PC-9 (cell line): ENCODE results near the gene SH3GL2. TPM values are rescaled to one million over a fixed set of nuclear protein-coding genes. Genes with fewer than 3 reads are reported as not detected.

ENCODE experiments used
- Bru-seq: library from RNA; stranded (reverse); fragments of 400-500 nt; gene quantifications from one replicate; lab custom pipeline; 2021; lab: Mats Ljungman, UMichigan
- BruChase-seq, 2 experiments: library from RNA; stranded (reverse); fragments of 400-500 nt; gene quantifications; one replicate each; lab custom pipeline; 2021; lab: Mats Ljungman, UMichigan
- BruUV-seq: library from RNA; stranded (reverse); fragments of 400-500 nt; replicated peaks from 2 replicates; lab custom pipeline; 2021; lab: Mats Ljungman, UMichigan
- CTCF ChIA-PET: fragments of 300-600 bp; sonication (Branson Sonifier 250); formaldehyde crosslinking; loops from one replicate; lab custom pipeline; 2022; ENCODE audit warnings: antibody characterized with exemption; lab: Charles Lee
- POLR2A ChIA-PET: fragments of 300-600 bp; sonication (Branson Sonifier 250); formaldehyde crosslinking; loops from one replicate; lab custom pipeline; 2022; ENCODE audit warnings: antibody characterized with exemption; ENCODE audit not compliant: unreplicated experiment; lab: Charles Lee
- DNase-seq, 2 experiments: peaks; one replicate each; pipeline versions ENCODE4 v3.0.0 to v3.0.0-alpha.2; 2015 to 2022; ENCODE audit warnings: mixed read lengths in 1 of 2
- H2AFZ ChIP-seq: fragments of 200-600 bp; sonication (generic); 2 replicates; pipeline ENCODE4 v1.8.1; 2017; ENCODE audit warnings: antibody characterized with exemption
- H3F3A ChIP-seq: fragments of 200-600 bp; sonication (generic); 2 replicates; pipeline ENCODE4 v1.8.1; 2017; ENCODE audit warnings: antibody characterized with exemption, mild to moderate bottlenecking, low read depth; ENCODE audit not compliant: insufficient read depth
- H3K27ac ChIP-seq: fragments of 200-600 bp; sonication (generic); 2 replicates; pipeline ENCODE4 v1.6.1; 2016; ENCODE audit warnings: mixed run types
- H3K27me3 ChIP-seq: fragments of 200-600 bp; sonication (generic); 2 replicates; pipeline ENCODE4 v1.6.1; 2016; ENCODE audit warnings: low read depth, mixed run types; ENCODE audit not compliant: insufficient read depth
- H3K36me3 ChIP-seq: fragments of 200-600 bp; sonication (generic); 2 replicates; pipeline ENCODE4 v1.6.1; 2016; ENCODE audit warnings: low read depth, mixed run types
- H3K4me1 ChIP-seq: fragments of 200-600 bp; sonication (generic); replicated peaks from 2 replicates; pipeline ENCODE4 v1.6.1; 2016; ENCODE audit warnings: mixed run types; ENCODE audit not compliant: insufficient read depth
- H3K4me2 ChIP-seq: fragments of 200-600 bp; sonication (generic); 2 replicates; pipeline ENCODE4 v1.6.1; 2017; ENCODE audit warnings: mixed run types
- H3K4me3 ChIP-seq: fragments of 200-600 bp; sonication (generic); 2 replicates; pipeline ENCODE4 v1.6.1; 2016; ENCODE audit warnings: mixed run types
- H3K79me2 ChIP-seq: fragments of 200-600 bp; sonication (generic); 2 replicates; pipeline ENCODE4 v1.6.1; 2017; ENCODE audit warnings: low read depth, mixed run types
- H3K9me2 ChIP-seq: fragments of 200-600 bp; sonication (generic); 2 replicates; pipeline ENCODE4 v1.8.1; 2017; ENCODE audit warnings: mild to moderate bottlenecking; ENCODE audit not compliant: insufficient read depth
- H3K9me3 ChIP-seq: fragments of 200-600 bp; sonication (generic); 2 replicates; pipeline ENCODE4 v1.8.1; 2016; ENCODE audit warnings: low read depth; ENCODE audit not compliant: insufficient read depth
- H4K20me1 ChIP-seq: fragments of 200-600 bp; sonication (generic); 2 replicates; pipeline ENCODE4 v1.8.1; 2017; ENCODE audit not compliant: insufficient read depth
- CTCF ChIP-seq: fragments of 200-600 bp; sonication (generic); conservative IDR thresholded peaks from 2 replicates; pipeline ENCODE4 v1.6.1; 2017; ENCODE audit warnings: mixed run types, antibody characterized with exemption, mild to moderate bottlenecking, moderate library complexity
- EZH2 ChIP-seq: fragments of 200-600 bp; sonication (generic); IDR thresholded peaks from 2 replicates; pipeline ENCODE4 v1.8.0; 2017; ENCODE audit warnings: antibody characterized with exemption, low read depth
- intact Hi-C: fragments of 100-400 bp; cut with micrococcal nuclease; formaldehyde crosslinking; loops from one replicate; pipeline ENCODE4 v1.10.0; 2022; ENCODE audit not compliant: unreplicated experiment
- long read RNA-seq: library from polyadenylated mRNA; stranded (forward); transcript quantifications from one replicate; pipeline ENCODE4 v2.0.0, GENCODE V29; 2022
- total RNA-seq: library from RNA; stranded (reverse); gene quantifications from 2 replicates; pipeline ENCODE4 v1.2.3, GENCODE V29; 2021

SH3GL2 gene
- total RNA-seq (not detected in 2 replicates), Bru-seq, nascent RNA (percentile 9 among the genes with signal in this experiment), BruChase-seq, experiment 1, labeled RNA remaining after a 2-hour chase (percentile 7 among the genes with signal in this experiment), BruChase-seq, experiment 2, labeled RNA remaining after a 6-hour chase (percentile 4 among the genes with signal in this experiment)
- long read RNA-seq: 0 reads

- no peak for TF ChIP-seq CTCF
- TF ChIP-seq EZH2: no peak
- H3K27ac ChIP-seq: no peak within 1 kb of the TSS
- H3K9me3 ChIP-seq: no peaks in the 10 kb centered on the region
- no peak within 1 kb of the TSS for H2AFZ ChIP-seq
- H3K4me2 ChIP-seq: no peak within 1 kb of the TSS
- no peaks in the 10 kb centered on the region for H4K20me1 ChIP-seq
- H3K79me2 ChIP-seq: no peaks in the 10 kb centered on the region
- H3K4me3 ChIP-seq: no peak within 1 kb of the TSS
- DNase-seq: no peak
- no peaks in the 10 kb centered on the region for H3K9me2 ChIP-seq
- BruUV-seq: no TSS peak
- H3K27me3 ChIP-seq: 0 out of 2 replicates have a peak, but pooled peaks cover 5% of the 10 kb centered on the region
- no peaks in the 10 kb centered on the region for H3F3A ChIP-seq
- ChIA-PET POLR2A (no interaction called here), CTCF (no interaction called here)
- H3K4me1 ChIP-seq: no peaks in the 10 kb centered on the region
- H3K36me3 ChIP-seq: no peaks in the 10 kb centered on the region
- intact Hi-C loops: no loop called here
Observed at GRCh38 chr9:17578911-17579793, at the start of gene SH3GL2. TSS of gene SH3GL2 (plus strand) at chr9:17579066.

GRCh38 chr9:17531642-17532254, 47.1 kb upstream of the SH3GL2 start:
- Histone ChIP-seq H3K4me3 (no peak overlapping the region), H3K27ac (no peak overlapping the region), H3F3A (no peaks in the 10 kb centered on the region), H3K4me1 (no peaks in the 10 kb centered on the region), H3K9me2 (no peaks in the 10 kb centered on the region), H3K79me2 (no peaks in the 10 kb centered on the region), H3K27me3 (peaks cover 8% of the 10 kb centered on the region; the same call in 1 of the 2 replicates), H3K36me3 (no peaks in the 10 kb centered on the region), H4K20me1 (no peaks in the 10 kb centered on the region; the same call in 1 of the 2 replicates), H3K9me3 (no peaks in the 10 kb centered on the region), H2AFZ (no peak overlapping the region), H3K4me2 (peak overlapping the region; percentile 59; the same call in 1 of the 2 replicates)
- POLR2A ChIA-PET: no interaction called here
- BruUV-seq: no TSS peak
- peak; percentile 74 for TF ChIP-seq CTCF
- TF ChIP-seq EZH2: no peak
- intact Hi-C loops: loop anchor here (5.0 to 10.0 kb wide), 4 partner anchors 271 to 1923 kb away; no protein-coding TSS in a partner anchor
- CTCF ChIA-PET: no interaction called here
- DNase-seq: peak in 1 of 2 experiments; percentile 24

- Histone ChIP-seq H3K27ac (no peak overlapping the region), H3K27me3 (peaks cover 10% of the 10 kb centered on the region; the same call in 1 of the 2 replicates), H3K9me3 (no peaks in the 10 kb centered on the region), H3K4me1 (no peaks in the 10 kb centered on the region), H3F3A (no peaks in the 10 kb centered on the region), H3K79me2 (no peaks in the 10 kb centered on the region), H3K4me3 (no peak overlapping the region), H3K36me3 (no peaks in the 10 kb centered on the region), H2AFZ (no peak overlapping the region), H3K9me2 (no peaks in the 10 kb centered on the region), H4K20me1 (no peaks in the 10 kb centered on the region; the same call in 1 of the 2 replicates), H3K4me2 (no peak overlapping the region)
- POLR2A ChIA-PET: no interaction called here
- intact Hi-C loops: loop anchor here (5.0 to 10.0 kb wide), 4 partner anchors 270 to 1922 kb away; no protein-coding TSS in a partner anchor
- TF ChIP-seq EZH2 (no peak), CTCF (no peak)
- BruUV-seq: no TSS peak
- DNase-seq: no peak
- CTCF ChIA-PET: interaction anchor here (0.6 kb wide), 1 partner anchor 1932 kb away, joined by 7 read pairs; no protein-coding TSS in a partner anchor
Observed at GRCh38 chr9:17532461-17532860, 46.4 kb upstream of the SH3GL2 start.
